OCI-LY1 (cell line): ENCODE data around the gene TYMS.

Source experiments
- H2AFZ ChIP-seq: fragments of 200-600 bp; sonication (generic), shearing (Covaris generic); 2 replicates; pipeline ENCODE4 v1.6.0; 2014; ENCODE audit warnings: antibody characterized with exemption, mild to moderate bottlenecking, low read length
- H3F3A ChIP-seq: fragments of 200-600 bp; sonication (generic), shearing (Covaris generic); 2 replicates; pipeline ENCODE4 v1.6.0; 2014; ENCODE audit warnings: mild to moderate bottlenecking, antibody characterized with exemption, low read length, moderate library complexity; ENCODE audit not compliant: insufficient read depth
- H3K27ac ChIP-seq: fragments of 200-600 bp; sonication (generic); 2 replicates; pipeline ENCODE4 v1.5.1; 2014; ENCODE audit warnings: low read length, mixed run types, mild to moderate bottlenecking, low read depth; ENCODE audit not compliant: poor library complexity, severe bottlenecking
- H3K27me3 ChIP-seq: fragments of 200-600 bp; sonication (generic); 2 replicates; pipeline ENCODE4 v1.6.0; 2014; ENCODE audit warnings: antibody characterized with exemption, mild to moderate bottlenecking, low read length, moderate library complexity; ENCODE audit not compliant: insufficient read depth
- H3K36me3 ChIP-seq: fragments of 200-600 bp; sonication (generic); 2 replicates; pipeline ENCODE4 v1.6.1; 2014; ENCODE audit warnings: mild to moderate bottlenecking, antibody characterized with exemption, low read length, moderate library complexity, mixed read lengths; ENCODE audit not compliant: insufficient read depth
- H3K4me1 ChIP-seq: fragments of 200-600 bp; sonication (generic); 2 replicates; pipeline ENCODE4 v1.5.1; 2014; ENCODE audit warnings: mild to moderate bottlenecking, low read length, moderate library complexity; ENCODE audit not compliant: insufficient read depth, severe bottlenecking
- H3K4me2 ChIP-seq: fragments of 200-600 bp; sonication (generic), shearing (Covaris generic); 2 replicates; pipeline ENCODE4 v1.6.1; 2014; ENCODE audit warnings: low read length
- H3K4me3 ChIP-seq: fragments of 200-600 bp; sonication (generic); 2 replicates; pipeline ENCODE4 v1.5.1; 2014; ENCODE audit warnings: low read length, low read depth, mild to moderate bottlenecking, mixed read lengths; ENCODE audit not compliant: poor library complexity, severe bottlenecking
- H3K79me2 ChIP-seq: fragments of 200-600 bp; shearing (Covaris generic); 2 replicates; pipeline ENCODE4 v1.6.1; 2016; ENCODE audit warnings: mixed run types, low read length, mixed read lengths; ENCODE audit not compliant: insufficient read depth
- H3K9ac ChIP-seq: fragments of 200-600 bp; sonication (generic), shearing (Covaris generic); 2 replicates; pipeline ENCODE4 v1.6.1; 2014; ENCODE audit warnings: mild to moderate bottlenecking, low read length, mixed read lengths
- H3K9me2 ChIP-seq: fragments of 200-600 bp; sonication (generic), shearing (Covaris generic); 2 replicates; pipeline ENCODE4 v1.6.1; 2014; ENCODE audit warnings: low read depth, mild to moderate bottlenecking, low read length, mixed read lengths
- H3K9me3 ChIP-seq: fragments of 200-600 bp; shearing (Covaris generic); 2 replicates; pipeline ENCODE4 v1.6.1; 2014; ENCODE audit warnings: low read length, mixed read lengths
- H4K20me1 ChIP-seq: fragments of 200-600 bp; sonication (generic), shearing (Covaris generic); 2 replicates; pipeline ENCODE4 v1.6.0; 2016; ENCODE audit warnings: mild to moderate bottlenecking, low read length; ENCODE audit not compliant: insufficient read depth
- CTCF ChIP-seq: fragments of 200-600 bp; sonication (generic), shearing (Covaris generic); IDR thresholded peaks from 2 replicates; pipeline ENCODE4 v1.5.1; 2017; ENCODE audit warnings: mild to moderate bottlenecking, antibody characterized with exemption, low read length, moderate library complexity, mixed read lengths
- EZH2 ChIP-seq: fragments of 200-600 bp; sonication (generic), shearing (Covaris generic); IDR thresholded peaks from 2 replicates; pipeline ENCODE4 v1.8.0; 2017; ENCODE audit warnings: borderline replicate concordance, mixed run types, mild to moderate bottlenecking, antibody characterized with exemption, low read length, moderate library complexity, mixed read lengths

TYMS gene

GRCh38 chr18:675307-675706, 17.9 kb downstream of the TYMS start:
- Histone ChIP-seq H3K4me2 (no peak overlapping the region), H2AFZ (no peak overlapping the region), H3K9ac (no peak overlapping the region), H4K20me1 (no peaks in the 10 kb centered on the region), H3K36me3 (peaks cover 27% of the 10 kb centered on the region), H3K27me3 (no peaks in the 10 kb centered on the region), H3K4me3 (no peak overlapping the region), H3K4me1 (no peaks in the 10 kb centered on the region), H3F3A (no peaks in the 10 kb centered on the region), H3K9me2 (no peaks in the 10 kb centered on the region), H3K9me3 (no peaks in the 10 kb centered on the region), H3K27ac (no peak overlapping the region), H3K79me2 (no peaks in the 10 kb centered on the region)
- no peak for TF ChIP-seq CTCF
- no peak for TF ChIP-seq EZH2

- H3K4me3 ChIP-seq, result no peak overlapping the region
- H2AFZ ChIP-seq, result no peak overlapping the region
- H3K27me3 ChIP-seq, result no peaks in the 10 kb centered on the region
- no peak overlapping the region for H3K4me2 ChIP-seq
- H3K27ac ChIP-seq, result no peak overlapping the region
- H3K4me1 ChIP-seq, result no peaks in the 10 kb centered on the region
- H3K9ac ChIP-seq, result no peak overlapping the region
- TF ChIP-seq CTCF, result no peak
- TF ChIP-seq EZH2, result no peak
- H4K20me1 ChIP-seq, result no peaks in the 10 kb centered on the region
- peaks cover 20% of the 10 kb centered on the region for H3K36me3 ChIP-seq
- no peaks in the 10 kb centered on the region for H3F3A ChIP-seq
- H3K9me2 ChIP-seq, result no peaks in the 10 kb centered on the region
- no peaks in the 10 kb centered on the region for H3K9me3 ChIP-seq
- no peaks in the 10 kb centered on the region for H3K79me2 ChIP-seq
Observed at GRCh38 chr18:676069-676468, 18.6 kb downstream of the TYMS start.

GRCh38 chr18:676736-677135, 19.3 kb downstream of the TYMS start:
- no peak overlapping the region for H3K4me3 ChIP-seq
- peaks cover 18% of the 10 kb centered on the region for H3K36me3 ChIP-seq
- no peaks in the 10 kb centered on the region for H3K4me1 ChIP-seq
- H3F3A ChIP-seq, result no peaks in the 10 kb centered on the region
- H3K27ac ChIP-seq, result no peak overlapping the region
- H3K9me2 ChIP-seq, result no peaks in the 10 kb centered on the region
- no peaks in the 10 kb centered on the region for H4K20me1 ChIP-seq
- H3K9me3 ChIP-seq, result no peaks in the 10 kb centered on the region
- H3K79me2 ChIP-seq, result no peaks in the 10 kb centered on the region
- no peak overlapping the region for H2AFZ ChIP-seq
- TF ChIP-seq EZH2 (no peak), CTCF (no peak)
- no peak overlapping the region for H3K4me2 ChIP-seq
- H3K9ac ChIP-seq, result no peak overlapping the region
- H3K27me3 ChIP-seq, result no peaks in the 10 kb centered on the region
